ENCODE measurements around the gene RNPEPL1. TPM values are rescaled to one million over a fixed set of nuclear protein-coding genes. Genes with fewer than 3 reads are reported as not detected.

RNPEPL1 gene
- total and polyA plus RNA-seq, 10 of the 15 experiments (the other 5 are each of a cell fraction or from before 2014, with no cell fraction given) = 0.24 to 49.5 (median 6.8) TPM

DNA sequence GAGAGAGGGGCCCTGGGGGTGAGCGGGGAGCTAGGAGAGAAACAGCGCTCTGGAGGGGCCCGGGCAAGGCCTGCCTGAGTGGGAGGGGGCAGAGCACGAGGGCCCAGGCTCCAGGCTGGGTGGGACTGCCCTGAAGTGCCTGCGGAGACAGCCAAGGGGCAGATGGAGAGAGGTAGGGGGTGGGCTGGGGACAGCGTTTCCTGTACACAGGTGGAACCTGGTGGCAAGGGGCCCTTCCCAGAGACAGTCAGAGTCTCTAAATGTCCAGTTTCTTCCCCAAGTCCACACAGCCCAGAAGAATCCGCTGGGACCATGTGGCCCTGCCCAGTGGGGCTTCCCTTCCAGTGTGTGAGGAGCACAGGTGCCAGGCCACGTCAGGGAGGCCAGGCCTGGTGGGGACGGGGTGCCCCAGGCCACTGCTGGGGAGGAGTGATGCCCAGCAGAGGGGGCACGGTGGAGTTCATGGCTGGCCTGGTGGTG lies 55.3 kb downstream of the RNPEPL1 start (continued):
- TF ChIP-seq CHD2 (IDR thresholded peaks at IDR 0.05; ENCODE audit: borderline replicate concordance, low read depth, low read length) (no peak), TARDBP (IDR thresholded peaks at IDR 0.05; ENCODE audit: borderline replicate concordance) (no peak), ASH2L (IDR thresholded peaks at IDR 0.05; ENCODE audit: borderline replicate concordance, low read depth) (no peak), MEF2A (IDR thresholded peaks at IDR 0.05; ENCODE audit: insufficient read depth, low read depth, low read length) (no peak), CHD4 (IDR thresholded peaks at IDR 0.05) (no peak)
- TF ChIP-seq, protein P1, sequence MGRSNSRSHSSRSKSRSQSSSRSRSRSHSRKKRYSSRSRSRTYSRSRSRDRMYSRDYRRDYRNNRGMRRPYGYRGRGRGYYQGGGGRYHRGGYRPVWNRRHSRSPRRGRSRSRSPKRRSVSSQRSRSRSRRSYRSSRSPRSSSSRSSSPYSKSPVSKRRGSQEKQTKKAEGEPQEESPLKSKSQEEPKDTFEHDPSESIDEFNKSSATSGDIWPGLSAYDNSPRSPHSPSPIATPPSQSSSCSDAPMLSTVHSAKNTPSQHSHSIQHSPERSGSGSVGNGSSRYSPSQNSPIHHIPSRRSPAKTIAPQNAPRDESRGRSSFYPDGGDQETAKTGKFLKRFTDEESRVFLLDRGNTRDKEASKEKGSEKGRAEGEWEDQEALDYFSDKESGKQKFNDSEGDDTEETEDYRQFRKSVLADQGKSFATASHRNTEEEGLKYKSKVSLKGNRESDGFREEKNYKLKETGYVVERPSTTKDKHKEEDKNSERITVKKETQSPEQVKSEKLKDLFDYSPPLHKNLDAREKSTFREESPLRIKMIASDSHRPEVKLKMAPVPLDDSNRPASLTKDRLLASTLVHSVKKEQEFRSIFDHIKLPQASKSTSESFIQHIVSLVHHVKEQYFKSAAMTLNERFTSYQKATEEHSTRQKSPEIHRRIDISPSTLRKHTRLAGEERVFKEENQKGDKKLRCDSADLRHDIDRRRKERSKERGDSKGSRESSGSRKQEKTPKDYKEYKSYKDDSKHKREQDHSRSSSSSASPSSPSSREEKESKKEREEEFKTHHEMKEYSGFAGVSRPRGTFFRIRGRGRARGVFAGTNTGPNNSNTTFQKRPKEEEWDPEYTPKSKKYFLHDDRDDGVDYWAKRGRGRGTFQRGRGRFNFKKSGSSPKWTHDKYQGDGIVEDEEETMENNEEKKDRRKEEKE (IDR thresholded peaks at IDR 0.05) = no peak
- TF ChIP-seq, protein P2, sequence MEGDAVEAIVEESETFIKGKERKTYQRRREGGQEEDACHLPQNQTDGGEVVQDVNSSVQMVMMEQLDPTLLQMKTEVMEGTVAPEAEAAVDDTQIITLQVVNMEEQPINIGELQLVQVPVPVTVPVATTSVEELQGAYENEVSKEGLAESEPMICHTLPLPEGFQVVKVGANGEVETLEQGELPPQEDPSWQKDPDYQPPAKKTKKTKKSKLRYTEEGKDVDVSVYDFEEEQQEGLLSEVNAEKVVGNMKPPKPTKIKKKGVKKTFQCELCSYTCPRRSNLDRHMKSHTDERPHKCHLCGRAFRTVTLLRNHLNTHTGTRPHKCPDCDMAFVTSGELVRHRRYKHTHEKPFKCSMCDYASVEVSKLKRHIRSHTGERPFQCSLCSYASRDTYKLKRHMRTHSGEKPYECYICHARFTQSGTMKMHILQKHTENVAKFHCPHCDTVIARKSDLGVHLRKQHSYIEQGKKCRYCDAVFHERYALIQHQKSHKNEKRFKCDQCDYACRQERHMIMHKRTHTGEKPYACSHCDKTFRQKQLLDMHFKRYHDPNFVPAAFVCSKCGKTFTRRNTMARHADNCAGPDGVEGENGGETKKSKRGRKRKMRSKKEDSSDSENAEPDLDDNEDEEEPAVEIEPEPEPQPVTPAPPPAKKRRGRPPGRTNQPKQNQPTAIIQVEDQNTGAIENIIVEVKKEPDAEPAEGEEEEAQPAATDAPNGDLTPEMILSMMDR (IDR thresholded peaks at IDR 0.05 in 2 of 3, conservative IDR thresholded peaks at IDR 0.05 in 1 of 3; ENCODE audit: control insufficient read depth in 2 of 3, extremely low read depth in 1 of 3, insufficient read depth in 1 of 3, low read depth in 3 of 3, low read length in 3 of 3) = no peak

Data from GM12878 (cell line).